H9 (cell line): ENCODE measurements around the gene CYP2F1. TPM values are rescaled to one million over a fixed set of nuclear protein-coding genes. Genes with fewer than 3 reads are reported as not detected.

Experiments used
- DNase-seq: peaks from one replicate; pipeline ENCODE4 v3.0.0-alpha.2; 2017
- H2AFZ ChIP-seq: one replicate; pipeline ENCODE4 v1.6.1; 2013; ENCODE audit warnings: mild to moderate bottlenecking, low read length, control low read depth, moderate library complexity
- H2AK5ac ChIP-seq: 2 replicates; pipeline ENCODE4 v1.6.1; 2013; ENCODE audit warnings: low read length, control low read depth, mixed read lengths; ENCODE audit not compliant: insufficient read length
- H2BK120ac ChIP-seq: one replicate; pipeline ENCODE4 v1.6.1; 2013; ENCODE audit warnings: low read depth, mild to moderate bottlenecking, low read length, control low read depth, inconsistent platforms; ENCODE audit not compliant: poor library complexity, severe bottlenecking
- H2BK12ac ChIP-seq: 2 replicates; pipeline ENCODE4 v1.6.1; 2013; ENCODE audit warnings: low read length, control low read depth, mixed read lengths, low read depth; ENCODE audit not compliant: insufficient read length
- H2BK15ac ChIP-seq: 2 replicates; pipeline ENCODE4 v1.6.1; 2013; ENCODE audit warnings: low read depth, low read length, control low read depth
- H2BK20ac ChIP-seq: one replicate; pipeline ENCODE4 v1.6.1; 2013; ENCODE audit warnings: low read depth, mild to moderate bottlenecking, low read length, control low read depth, inconsistent platforms; ENCODE audit not compliant: poor library complexity, severe bottlenecking
- H2BK5ac ChIP-seq: 2 replicates; pipeline ENCODE4 v1.6.1; 2013; ENCODE audit warnings: low read length, control low read depth, mixed read lengths; ENCODE audit not compliant: insufficient read length
- H3K14ac ChIP-seq: 2 replicates; pipeline ENCODE4 v1.6.1; 2013; ENCODE audit warnings: low read length, control low read depth; ENCODE audit not compliant: insufficient read depth
- H3K18ac ChIP-seq: 2 replicates; pipeline ENCODE4 v1.6.1; 2013; ENCODE audit warnings: low read depth, mild to moderate bottlenecking, mixed read lengths, low read length, control low read depth; ENCODE audit not compliant: insufficient read length
- H3K23ac ChIP-seq: 2 replicates; pipeline ENCODE4 v1.6.1; 2013; ENCODE audit warnings: low read length, control low read depth, mixed read lengths, low read depth; ENCODE audit not compliant: insufficient read length
- H3K23me2 ChIP-seq: 2 replicates; pipeline ENCODE4 v1.6.1; 2013; ENCODE audit warnings: low read depth, mild to moderate bottlenecking, mixed read lengths, low read length, control low read depth; ENCODE audit not compliant: insufficient read length, poor library complexity, severe bottlenecking
- H3K27ac ChIP-seq: 2 replicates; pipeline ENCODE4 v1.5.1; 2013; ENCODE audit warnings: low read length, control low read depth, mixed read lengths, low read depth; ENCODE audit not compliant: insufficient read length
- H3K27me3 ChIP-seq: 2 replicates; pipeline ENCODE4 v1.6.1; 2013; ENCODE audit warnings: low read length, control low read depth, inconsistent platforms; ENCODE audit not compliant: insufficient read depth
- H3K4ac ChIP-seq: 2 replicates; pipeline ENCODE4 v1.6.1; 2013; ENCODE audit warnings: low read depth, mild to moderate bottlenecking, control low read depth, inconsistent platforms, low read length, moderate library complexity
- H3K4me1 ChIP-seq: 2 replicates; pipeline ENCODE4 v1.6.1; 2013; ENCODE audit warnings: low read length, control low read depth, inconsistent platforms; ENCODE audit not compliant: insufficient read depth
- H3K4me2 ChIP-seq: 2 replicates; pipeline ENCODE4 v1.6.1; 2013; ENCODE audit warnings: low read length, control low read depth, mixed read lengths; ENCODE audit not compliant: insufficient read length, insufficient read depth
- H3K56ac ChIP-seq: 2 replicates; pipeline ENCODE4 v1.6.1; 2013; ENCODE audit warnings: low read depth, mild to moderate bottlenecking, mixed read lengths, low read length, control low read depth; ENCODE audit not compliant: insufficient read length
- H3K79me1 ChIP-seq: 2 replicates; pipeline ENCODE4 v1.6.1; 2013; ENCODE audit warnings: low read depth, mild to moderate bottlenecking, moderate library complexity, low read length, control low read depth, inconsistent platforms; ENCODE audit not compliant: insufficient read depth, poor library complexity, severe bottlenecking
- H3K79me2 ChIP-seq: 2 replicates; pipeline ENCODE4 v1.6.1; 2013; ENCODE audit warnings: low read length, control low read depth, inconsistent platforms; ENCODE audit not compliant: insufficient read depth
- H3K9ac ChIP-seq: 2 replicates; pipeline ENCODE4 v1.6.1; 2013; ENCODE audit warnings: low read length, control low read depth, mixed read lengths; ENCODE audit not compliant: insufficient read length; ENCODE audit errors: extremely low read depth
- H3K9me3 ChIP-seq: one replicate; pipeline ENCODE4 v1.6.1; 2013; ENCODE audit warnings: low read depth, low read length, inconsistent platforms; ENCODE audit not compliant: control insufficient read depth
- H3T11ph ChIP-seq: one replicate; pipeline ENCODE4 v1.6.1; 2013; ENCODE audit warnings: mild to moderate bottlenecking, low read length, control low read depth, inconsistent platforms
- H4K20me1 ChIP-seq: one replicate; pipeline ENCODE4 v1.6.1; 2013; ENCODE audit not compliant: control insufficient read depth, insufficient read length, insufficient read depth
- H4K5ac ChIP-seq: 2 replicates; pipeline ENCODE4 v1.6.1; 2013; ENCODE audit warnings: low read depth, mild to moderate bottlenecking, mixed read lengths, low read length, control low read depth; ENCODE audit not compliant: insufficient read length
- H4K8ac ChIP-seq: replicated peaks from 2 replicates; pipeline ENCODE4 v1.6.1; 2013; ENCODE audit warnings: low read length, control low read depth, mixed read lengths, low read depth; ENCODE audit not compliant: insufficient read length
- H4K91ac ChIP-seq: 2 replicates; pipeline ENCODE4 v1.6.1; 2013; ENCODE audit warnings: low read depth, mild to moderate bottlenecking, moderate library complexity, mixed read lengths, low read length, control low read depth; ENCODE audit not compliant: insufficient read length
- H3K27ac Mint-ChIP-seq, 3 experiments: 2 replicates in 2 of 3; 3 replicates in 1 of 3; pipeline ENCODE4 v1.8.0; 2020 to 2021; ENCODE audit warnings: mixed read lengths in 3 of 3, mild to moderate bottlenecking in 1 of 3, moderate library complexity in 1 of 3
- H3K27me3 Mint-ChIP-seq: 2 replicates; pipeline ENCODE4 v1.8.0; 2021; ENCODE audit warnings: low read depth, mild to moderate bottlenecking, moderate library complexity, mixed read lengths
- H3K36me3 Mint-ChIP-seq, 3 experiments: 2 replicates in 2 of 3; 3 replicates in 1 of 3; pipeline ENCODE4 v1.8.0; 2020 to 2021; ENCODE audit warnings: low read depth in 3 of 3, mixed read lengths in 3 of 3; ENCODE audit not compliant: insufficient read depth in 1 of 3
- H3K4me1 Mint-ChIP-seq, 2 experiments: 2 replicates each; pipeline ENCODE4 v1.8.0; 2020; ENCODE audit warnings: mixed read lengths in 2 of 2
- H3K4me3 Mint-ChIP-seq, 2 experiments: 2 replicates in 1 of 2; 3 replicates in 1 of 2; pipeline ENCODE4 v1.8.0; 2020 to 2021; ENCODE audit warnings: mild to moderate bottlenecking in 2 of 2, mixed read lengths in 2 of 2, moderate library complexity in 1 of 2
- H3K9me3 Mint-ChIP-seq, 2 experiments: 2 replicates in 1 of 2; 3 replicates in 1 of 2; pipeline ENCODE4 v1.8.0; 2020; ENCODE audit warnings: mild to moderate bottlenecking in 2 of 2, mixed read lengths in 2 of 2, moderate library complexity in 1 of 2
- WGBS: extraction: QIAGEN DNeasy Blood & Tissue Kit; methylation state at CpG from one replicate; pipeline ENCODE4 v1.1.7; 2013; ENCODE audit warnings: missing lambda C conversion rate, low lambda C conversion rate, mixed read lengths; ENCODE audit not compliant: insufficient read length; ENCODE audit errors: extremely low coverage; 5-methylcytosine and 5-hydroxymethylcytosine counted together
- total RNA-seq: library from RNA; stranded (reverse); gene quantifications from 2 replicates; pipeline ENCODE4 v1.2.1, GENCODE V29; 2021
- TF ChIP-seq, protein P1 (sequence below): fragments of 200-600 bp; sonication (generic); conservative IDR thresholded peaks from 3 replicates; pipeline ENCODE4 v1.8.0; 2021; ENCODE audit warnings: antibody characterized with exemption, mild to moderate bottlenecking

CYP2F1 gene
- total RNA-seq, 1 experiment from 2014 or later = 0.63 TPM

DNA sequence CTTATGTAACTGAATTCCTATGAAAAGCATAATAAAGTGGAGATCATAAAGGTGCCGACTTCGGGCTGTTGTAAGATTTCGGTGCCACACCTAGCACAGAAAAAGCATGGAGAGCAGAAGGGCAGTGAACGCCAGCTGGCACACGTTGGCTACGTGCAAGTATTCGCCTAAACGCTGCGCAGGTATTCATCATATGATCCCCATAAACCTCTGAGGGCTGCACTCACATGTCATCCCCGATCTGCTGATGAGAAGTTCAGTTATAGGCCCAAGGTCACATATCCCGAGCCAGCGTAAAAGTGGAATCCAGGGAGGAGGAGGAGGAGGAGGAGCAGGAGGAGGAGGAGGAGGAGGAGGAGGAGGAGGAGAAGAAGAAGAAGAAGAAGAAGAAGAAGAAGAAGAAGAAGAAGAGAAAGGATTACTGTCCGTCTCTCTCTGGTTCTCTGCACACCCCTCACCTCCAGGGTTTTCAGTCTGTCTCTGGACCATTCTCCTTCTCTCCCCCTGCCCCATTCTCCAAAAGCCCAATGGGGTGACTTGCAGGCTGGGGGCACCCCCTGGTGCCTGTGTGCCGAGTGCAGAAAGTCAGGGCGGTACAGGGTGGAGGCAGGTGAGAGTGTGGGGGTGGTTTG is 60.2 kb downstream of the CYP2F1 start:
- no peak overlapping the region for H3K4me2 ChIP-seq
- no peak overlapping the region for H2BK20ac ChIP-seq
- peak overlapping the region in 1 of 2 experiments; percentile 4; a peak in 1 of 5 replicates for H3K4me3 Mint-ChIP-seq

More for the DNA sequence above, 60.2 kb downstream of the CYP2F1 start:
- Mint-ChIP-seq H3K27ac (peak overlapping the region in 1 of 3 experiments; percentile 83; a peak in 2 of 7 replicates), H3K9me3 (peaks cover 6 to 7% of the 10 kb centered on the region in 2 experiments; a peak in 4 of 5 replicates), H3K4me1 (peaks cover 29% of the 10 kb centered on the region in 2 experiments), H3K36me3 (peaks cover 2 to 3% (median 2%) of the 10 kb centered on the region in 3 experiments; a peak in 4 of 7 replicates), H3K27me3 (no peaks in the 10 kb centered on the region)
- Histone ChIP-seq H3K14ac (no peak overlapping the region), H2BK12ac (no peak overlapping the region), H3K79me2 (no peaks in the 10 kb centered on the region), H2BK120ac (no peak overlapping the region), H3K27me3 (no peaks in the 10 kb centered on the region), H2AK5ac (no peak overlapping the region), H3K23me2 (peaks cover 3% of the 10 kb centered on the region), H3K9ac (no peak overlapping the region), H2AFZ (no peak overlapping the region), H3K79me1 (no peaks in the 10 kb centered on the region), H3K9me3 (no peaks in the 10 kb centered on the region), H4K91ac (no peak overlapping the region), H2BK15ac (no peak overlapping the region), H3K56ac (no peak overlapping the region), H3T11ph (no peak overlapping the region), H3K4ac (no peak overlapping the region), H4K20me1 (no peaks in the 10 kb centered on the region), H4K8ac (no peak overlapping the region), H3K23ac (no peak overlapping the region), H3K27ac (no peak overlapping the region), H4K5ac (no peak overlapping the region), H3K4me1 (peaks cover 5% of the 10 kb centered on the region; the same call in 1 of the 2 replicates), H3K18ac (no peak overlapping the region), H2BK5ac (no peak overlapping the region)
- TF ChIP-seq, protein P1, sequence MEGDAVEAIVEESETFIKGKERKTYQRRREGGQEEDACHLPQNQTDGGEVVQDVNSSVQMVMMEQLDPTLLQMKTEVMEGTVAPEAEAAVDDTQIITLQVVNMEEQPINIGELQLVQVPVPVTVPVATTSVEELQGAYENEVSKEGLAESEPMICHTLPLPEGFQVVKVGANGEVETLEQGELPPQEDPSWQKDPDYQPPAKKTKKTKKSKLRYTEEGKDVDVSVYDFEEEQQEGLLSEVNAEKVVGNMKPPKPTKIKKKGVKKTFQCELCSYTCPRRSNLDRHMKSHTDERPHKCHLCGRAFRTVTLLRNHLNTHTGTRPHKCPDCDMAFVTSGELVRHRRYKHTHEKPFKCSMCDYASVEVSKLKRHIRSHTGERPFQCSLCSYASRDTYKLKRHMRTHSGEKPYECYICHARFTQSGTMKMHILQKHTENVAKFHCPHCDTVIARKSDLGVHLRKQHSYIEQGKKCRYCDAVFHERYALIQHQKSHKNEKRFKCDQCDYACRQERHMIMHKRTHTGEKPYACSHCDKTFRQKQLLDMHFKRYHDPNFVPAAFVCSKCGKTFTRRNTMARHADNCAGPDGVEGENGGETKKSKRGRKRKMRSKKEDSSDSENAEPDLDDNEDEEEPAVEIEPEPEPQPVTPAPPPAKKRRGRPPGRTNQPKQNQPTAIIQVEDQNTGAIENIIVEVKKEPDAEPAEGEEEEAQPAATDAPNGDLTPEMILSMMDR = no peak
- no peak for DNase-seq
- WGBS = no CpG with 5 or more reads among the region's 15 CpGs
